ENCODE results near the gene RNASET2.
A peak's percentile ranks its signal among the peaks of the same experiment; 100 is the strongest.
"Not testable (repeated sequence)": the region's sequence is repeated elsewhere in the genome, so short reads cannot be mapped to it uniquely, and the experiment has no call there.

RNASET2 gene

GRCh38 chr6:166925141-166925996 is 31.0 kb downstream of the RNASET2 start:
- no peak for DNase-seq

GRCh38 chr6:166924531-166924930 is 31.8 kb downstream of the RNASET2 start:
- no peak for DNase-seq

GRCh38 chr6:166922937-166923336 is 33.4 kb downstream of the RNASET2 start:
- no peak for DNase-seq

- no peak for DNase-seq
Observed at GRCh38 chr6:166921570-166921969, 34.8 kb downstream of the RNASET2 start.

GRCh38 chr6:166916824-166917223 is 39.5 kb downstream of the RNASET2 start:
- DNase-seq = no peak

GRCh38 chr6:166915484-166915883 is 40.9 kb downstream of the RNASET2 start:
- not testable (repeated sequence) for DNase-seq

GRCh38 chr6:166914952-166915351 is 41.4 kb downstream of the RNASET2 start:
- DNase-seq = not testable (repeated sequence)

- no peak for DNase-seq
Observed at GRCh38 chr6:166911248-166911677, 45.1 kb downstream of the RNASET2 start.

- DNase-seq = peak; percentile 64
Observed at GRCh38 chr6:166910601-166911000, 45.7 kb downstream of the RNASET2 start.

- no peak for DNase-seq
Observed at GRCh38 chr6:166908811-166909210, 47.5 kb downstream of the RNASET2 start.

GRCh38 chr6:166907871-166908806 is 48.2 kb downstream of the RNASET2 start:
- DNase-seq = no peak

GRCh38 chr6:166907373-166907841 is 48.9 kb downstream of the RNASET2 start:
- no peak for DNase-seq

- no peak for DNase-seq
Observed at GRCh38 chr6:166906376-166907044, 49.8 kb downstream of the RNASET2 start.

- DNase-seq = no peak
Observed at GRCh38 chr6:166905505-166906134, 50.7 kb downstream of the RNASET2 start.

GRCh38 chr6:166905013-166905412 is 51.3 kb downstream of the RNASET2 start:
- DNase-seq = no peak

- DNase-seq = no peak
Observed at GRCh38 chr6:166904101-166904746, 52.1 kb downstream of the RNASET2 start.

GRCh38 chr6:166903500-166903899 is 52.9 kb downstream of the RNASET2 start:
- DNase-seq = no peak

- no peak for DNase-seq
Observed at GRCh38 chr6:166903027-166903426, 53.3 kb downstream of the RNASET2 start.

- DNase-seq = no peak
Observed at GRCh38 chr6:166902211-166902755, 54.1 kb downstream of the RNASET2 start.

- DNase-seq = no peak
Observed at GRCh38 chr6:166901626-166902025, 54.7 kb downstream of the RNASET2 start.

- no peak for DNase-seq
Observed at GRCh38 chr6:166900956-166901607, 55.3 kb downstream of the RNASET2 start.

Measured in activated CD4-positive, alpha-beta T cell treated with anti-CD3 and anti-CD28 coated beads for 48 hours (primary cell).